GM21367 (cell line): ENCODE results near the gene DLGAP1.
"Not testable (repeated sequence)": the region's sequence is repeated elsewhere in the genome, so short reads cannot be mapped to it uniquely, and the experiment has no call there.

Source experiments
- ATAC-seq: cut with Tn5 transposase; IDR thresholded peaks from one replicate; pipeline ENCODE4 v1.9.1; 2021; ENCODE audit not compliant: unreplicated experiment

Gene DLGAP1

GRCh38 chr18:3650521-3651042, 804.5 kb downstream of the DLGAP1 start:
- not testable (repeated sequence) for ATAC-seq

GRCh38 chr18:3649633-3650426, 805.3 kb downstream of the DLGAP1 start:
- no peak for ATAC-seq

GRCh38 chr18:3649135-3649632, 805.9 kb downstream of the DLGAP1 start:
- ATAC-seq, result no peak

GRCh38 chr18:3648641-3649040, 806.5 kb downstream of the DLGAP1 start:
- no peak for ATAC-seq

- no peak for ATAC-seq
Measured at GRCh38 chr18:3648200-3648599, 806.9 kb downstream of the DLGAP1 start.

GRCh38 chr18:3647636-3648035, 807.5 kb downstream of the DLGAP1 start:
- no peak for ATAC-seq

GRCh38 chr18:3645384-3646156, 809.5 kb downstream of the DLGAP1 start:
- ATAC-seq, result no peak

- ATAC-seq, result no peak
Measured at GRCh38 chr18:3634250-3634939, 820.7 kb downstream of the DLGAP1 start.

GRCh38 chr18:3631887-3632286, 823.2 kb downstream of the DLGAP1 start:
- no peak for ATAC-seq

- no peak for ATAC-seq
Measured at GRCh38 chr18:3626929-3627458, 828.1 kb downstream of the DLGAP1 start.

- no peak for ATAC-seq
Measured at GRCh38 chr18:3625742-3626091, 829.4 kb downstream of the DLGAP1 start.

GRCh38 chr18:3624935-3625741, 830.0 kb downstream of the DLGAP1 start:
- ATAC-seq, result no peak

GRCh38 chr18:3624546-3624934, 830.6 kb downstream of the DLGAP1 start:
- ATAC-seq, result no peak

GRCh38 chr18:3623769-3624545, 831.1 kb downstream of the DLGAP1 start:
- ATAC-seq, result no peak

- no peak for ATAC-seq
Measured at GRCh38 chr18:3620146-3621119, 834.7 kb downstream of the DLGAP1 start.

- no peak for ATAC-seq
Measured at GRCh38 chr18:3619746-3620145, 835.4 kb downstream of the DLGAP1 start.

- ATAC-seq, result no peak
Measured at GRCh38 chr18:3619222-3619621, 835.9 kb downstream of the DLGAP1 start.

- ATAC-seq, result no peak
Measured at GRCh38 chr18:3616744-3617143, 838.4 kb downstream of the DLGAP1 start.
